ENCODE measurements around the gene NPC1.
"Not testable (repeated sequence)": the region's sequence is repeated elsewhere in the genome, so short reads cannot be mapped to it uniquely, and the experiment has no call there.

Gene NPC1

DNA sequence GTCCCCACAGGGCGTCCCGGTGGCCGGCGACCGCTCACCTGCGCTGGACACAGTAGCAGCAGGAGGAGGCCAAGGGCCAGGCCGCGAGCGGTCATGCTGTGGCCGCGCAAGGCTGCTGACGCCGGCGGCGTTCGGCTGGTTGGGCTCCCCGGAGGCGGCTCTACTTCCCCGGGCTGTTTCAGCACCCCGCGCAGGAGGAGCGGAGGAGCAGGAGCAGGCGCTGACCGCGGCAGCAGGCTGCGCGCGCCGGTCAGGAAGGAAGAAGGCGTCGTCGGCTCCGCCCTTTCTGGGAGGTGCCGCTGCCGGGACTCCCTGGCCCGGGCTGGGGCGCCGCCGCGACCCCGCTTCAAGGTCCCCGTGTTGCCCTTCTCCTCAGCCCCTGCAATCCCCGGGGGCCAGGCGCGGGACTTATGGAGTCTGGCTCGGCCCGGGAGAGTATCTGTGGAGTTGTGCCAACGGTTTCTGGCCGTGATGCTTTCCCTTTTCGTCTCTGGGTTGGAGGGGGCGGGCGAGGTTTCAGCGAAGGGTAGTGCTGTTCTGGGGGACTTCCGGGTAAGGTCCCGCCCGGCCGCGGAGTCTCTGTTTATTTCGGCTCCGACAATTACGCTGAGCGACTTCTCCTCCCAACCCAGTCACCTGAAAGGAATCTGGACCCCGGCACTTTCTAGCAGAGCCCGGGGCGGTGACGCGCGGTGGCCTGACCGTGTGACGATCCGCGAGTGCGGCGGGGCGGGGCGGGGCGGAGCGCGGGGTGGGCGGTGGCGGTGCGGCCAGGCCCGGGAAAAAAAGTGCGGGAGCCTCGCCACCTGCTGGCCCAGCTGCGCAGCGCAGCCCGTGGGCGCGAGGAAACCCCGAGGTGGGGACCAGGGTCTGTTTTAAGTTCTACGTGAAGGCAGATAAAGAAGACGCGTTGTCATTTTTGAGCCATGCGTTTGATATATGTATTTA, at the start of gene NPC1:
NPC1 (minus strand) TSS at position 258 of the 948 bp plus-strand sequence; CDS start at position 95, 163 bp downstream.
- peak; percentile 89 for DNase-seq (ENCODE audit: low spot score)

DNA sequence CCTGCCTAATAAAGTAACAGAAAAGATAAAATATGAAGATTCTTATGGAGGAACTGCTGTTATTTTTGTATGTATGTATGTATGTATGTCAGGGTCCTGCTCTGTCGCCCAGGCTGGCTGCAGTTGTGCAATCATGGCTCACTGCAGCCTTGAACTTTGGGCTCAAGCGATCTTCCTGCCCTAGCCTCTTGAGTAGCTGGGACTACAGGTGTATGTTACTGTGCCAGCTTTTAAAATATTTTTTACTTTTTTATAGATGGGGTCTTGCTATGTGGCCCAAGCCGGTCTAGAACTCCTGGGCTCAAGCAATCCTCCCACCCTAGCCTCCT, 49.7 kb upstream of the NPC1 start:
- no peak for DNase-seq (ENCODE audit: low spot score)

DNA sequence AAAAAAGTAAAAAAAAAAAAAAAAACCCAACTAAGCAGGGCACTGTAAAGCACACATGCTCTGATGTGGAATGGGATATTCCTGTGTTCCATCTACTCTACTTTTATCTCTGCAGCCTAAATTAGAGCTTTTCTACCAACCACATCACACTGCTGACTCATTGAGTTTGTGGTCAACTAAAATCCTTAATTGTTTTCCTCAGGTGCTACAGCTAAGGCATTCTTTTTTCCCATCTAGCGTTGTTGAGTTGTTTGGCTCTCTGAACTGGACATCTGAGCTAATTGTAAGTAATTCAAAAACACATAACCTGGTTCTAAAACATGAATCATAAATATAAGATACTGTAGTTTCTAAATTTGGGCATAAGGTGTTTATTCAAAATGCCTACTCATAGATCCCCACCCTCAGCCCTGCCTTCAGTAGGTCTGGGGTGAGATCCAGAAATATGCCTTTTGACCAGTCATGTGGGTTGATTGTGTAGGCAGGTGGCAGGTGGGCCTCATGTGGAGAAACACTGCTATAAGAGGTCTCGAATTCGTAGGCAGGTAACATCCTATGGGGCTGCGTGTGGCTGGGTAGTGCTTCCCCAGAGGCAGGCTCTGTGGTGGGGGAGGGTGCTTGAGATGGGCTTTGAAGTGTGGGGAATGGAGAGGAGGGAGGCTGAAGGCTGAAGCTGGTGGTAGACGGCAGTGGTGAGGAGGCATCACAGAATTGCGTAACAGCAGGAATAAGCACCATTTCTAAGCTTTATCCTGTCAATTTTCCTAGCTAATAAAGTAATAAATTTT, 49.2 kb upstream of the NPC1 start:
- no peak for DNase-seq (ENCODE audit: low spot score)

DNA sequence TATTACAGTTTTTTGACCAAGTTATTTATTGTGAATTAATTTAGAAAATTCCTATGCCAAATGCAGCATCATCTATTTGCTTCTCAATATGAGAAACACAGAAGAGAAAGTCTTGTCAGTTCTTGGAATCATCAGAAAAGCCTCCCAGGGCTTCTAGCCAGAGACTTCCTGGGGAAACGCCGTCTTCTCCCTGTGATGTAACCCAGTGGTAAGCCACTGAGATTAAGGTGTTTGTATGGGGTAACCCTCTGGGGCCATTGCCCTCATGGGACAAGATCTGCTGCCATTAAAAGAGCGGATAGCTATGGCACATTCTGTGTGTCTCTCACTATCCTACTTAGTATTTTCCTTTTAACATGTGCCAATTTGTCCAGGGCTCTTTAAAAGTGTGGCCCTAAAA, 48.4 kb upstream of the NPC1 start:
- no peak for DNase-seq (ENCODE audit: low spot score)

DNA sequence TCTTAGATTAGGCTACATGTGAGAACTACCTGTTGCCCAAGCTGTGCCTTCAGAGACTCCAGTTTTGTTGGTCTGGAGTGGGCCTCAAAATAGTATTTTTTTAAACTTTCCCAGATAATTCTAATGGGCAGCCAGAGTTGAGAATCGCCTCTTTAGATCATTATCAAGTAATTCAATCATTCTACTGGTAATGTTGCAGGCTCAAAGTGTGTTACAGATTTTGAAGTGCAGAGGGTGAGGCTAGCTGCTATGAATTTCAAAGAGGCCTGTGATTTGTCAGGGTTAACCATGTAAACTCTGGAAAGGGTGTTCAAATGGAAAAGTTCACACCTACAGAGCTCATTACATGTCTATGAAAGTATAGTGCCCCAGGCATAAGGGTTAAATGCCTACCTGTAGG, 46.3 kb upstream of the NPC1 start:
- no peak for DNase-seq (ENCODE audit: low spot score)

DNA sequence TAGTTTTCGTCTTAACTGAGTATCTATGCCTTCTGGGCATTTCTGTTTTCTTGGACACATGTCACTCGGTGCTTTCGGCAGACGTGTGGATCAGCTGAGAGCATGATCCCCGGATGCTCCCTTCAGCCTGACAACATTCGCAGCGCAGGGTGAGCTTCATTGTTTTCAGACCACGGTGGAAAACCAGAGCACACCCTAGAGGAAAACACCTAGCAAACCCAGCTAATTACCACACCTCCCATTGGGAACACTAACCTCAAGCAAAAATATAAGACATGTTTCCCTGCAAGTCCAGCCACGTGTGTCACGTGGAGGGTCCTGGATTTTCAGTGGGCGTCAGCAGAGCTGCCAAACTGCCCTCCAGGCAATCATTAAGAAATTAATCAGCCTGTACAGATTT, 45.4 kb upstream of the NPC1 start:
- DNase-seq (ENCODE audit: low spot score) = no peak

DNA sequence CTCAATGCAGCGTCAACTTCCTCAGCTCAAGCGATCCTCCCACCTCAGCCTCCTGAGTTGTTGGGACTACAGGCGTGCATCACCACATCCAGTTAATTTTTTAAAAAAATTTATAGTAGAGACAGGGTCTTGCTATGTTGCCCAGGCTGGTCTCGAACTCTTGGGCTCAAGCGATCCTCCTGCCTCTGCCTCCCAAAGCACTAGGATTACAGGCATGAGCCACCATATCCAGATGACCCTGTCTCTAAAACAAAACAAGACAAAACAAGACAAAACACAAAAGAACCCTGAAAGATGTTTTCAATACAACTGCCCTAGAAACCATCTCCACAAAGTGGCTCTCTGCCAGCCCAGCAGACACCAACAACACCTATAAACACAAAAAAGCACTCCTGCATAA, 45.0 kb upstream of the NPC1 start:
- no peak for DNase-seq (ENCODE audit: low spot score)

DNA sequence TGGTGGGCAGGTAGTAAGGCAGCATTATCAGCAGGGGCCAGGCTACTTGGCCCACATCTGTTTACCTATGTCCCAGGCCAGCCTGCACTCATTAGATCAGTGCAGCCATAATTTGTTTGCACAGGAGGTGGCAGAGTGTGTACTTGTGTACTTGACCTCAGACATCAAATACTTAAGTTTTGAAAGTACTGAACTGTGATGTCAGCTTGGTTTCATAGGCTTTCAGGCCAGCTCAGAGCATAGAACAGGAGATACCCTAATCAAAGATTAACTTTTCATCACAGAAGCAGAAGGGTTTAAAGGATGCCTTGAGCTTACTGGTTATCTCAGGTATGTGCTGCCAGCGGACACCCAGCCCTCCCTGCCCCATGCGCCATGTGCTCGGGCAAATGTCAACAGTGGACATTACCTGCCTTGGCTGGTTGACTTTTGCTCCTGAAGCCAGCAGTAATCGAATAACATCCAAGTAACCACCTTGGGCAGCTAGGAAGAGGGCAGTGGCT, 43.2 kb upstream of the NPC1 start:
- no peak for DNase-seq (ENCODE audit: low spot score)

DNA sequence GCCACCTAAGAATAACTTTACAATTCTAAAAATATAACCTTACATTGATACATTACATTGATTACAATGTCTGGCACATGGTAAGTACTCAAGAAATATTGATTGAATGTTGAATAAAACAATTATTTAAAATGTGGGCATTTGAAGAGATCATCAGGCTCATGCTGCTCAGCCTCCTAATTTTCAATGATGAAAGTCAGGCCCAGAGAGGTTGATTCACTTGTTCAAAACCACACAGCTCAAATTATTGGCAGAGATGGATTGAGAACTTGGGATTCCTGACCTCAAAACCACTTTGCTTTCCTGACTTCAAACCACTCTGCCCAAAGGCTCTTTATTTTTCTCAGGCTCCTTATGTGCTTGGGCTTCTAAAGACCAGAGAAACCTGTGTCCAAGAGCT, 41.7 kb upstream of the NPC1 start:
- no peak for DNase-seq (ENCODE audit: low spot score)

DNA sequence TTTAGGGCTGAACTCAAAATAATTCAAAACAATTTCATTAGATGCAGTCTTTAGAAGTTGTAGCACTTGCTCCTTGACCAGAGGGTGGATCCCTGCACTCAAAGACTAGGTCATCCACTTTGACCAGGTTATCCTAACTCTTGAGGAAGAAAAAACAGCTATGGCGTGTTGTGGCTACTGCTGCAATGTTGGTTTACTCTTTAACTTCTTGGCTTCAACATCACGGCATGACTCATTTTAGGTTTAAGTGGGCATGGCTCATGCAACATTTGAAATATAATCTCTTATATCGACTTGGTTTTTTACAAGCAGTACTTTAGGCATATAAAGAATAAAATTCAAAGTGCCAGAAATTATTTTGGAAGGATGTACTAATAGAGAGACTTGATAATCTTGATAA, 41.0 kb upstream of the NPC1 start:
- peak; percentile 11 for DNase-seq (ENCODE audit: low spot score)

DNA sequence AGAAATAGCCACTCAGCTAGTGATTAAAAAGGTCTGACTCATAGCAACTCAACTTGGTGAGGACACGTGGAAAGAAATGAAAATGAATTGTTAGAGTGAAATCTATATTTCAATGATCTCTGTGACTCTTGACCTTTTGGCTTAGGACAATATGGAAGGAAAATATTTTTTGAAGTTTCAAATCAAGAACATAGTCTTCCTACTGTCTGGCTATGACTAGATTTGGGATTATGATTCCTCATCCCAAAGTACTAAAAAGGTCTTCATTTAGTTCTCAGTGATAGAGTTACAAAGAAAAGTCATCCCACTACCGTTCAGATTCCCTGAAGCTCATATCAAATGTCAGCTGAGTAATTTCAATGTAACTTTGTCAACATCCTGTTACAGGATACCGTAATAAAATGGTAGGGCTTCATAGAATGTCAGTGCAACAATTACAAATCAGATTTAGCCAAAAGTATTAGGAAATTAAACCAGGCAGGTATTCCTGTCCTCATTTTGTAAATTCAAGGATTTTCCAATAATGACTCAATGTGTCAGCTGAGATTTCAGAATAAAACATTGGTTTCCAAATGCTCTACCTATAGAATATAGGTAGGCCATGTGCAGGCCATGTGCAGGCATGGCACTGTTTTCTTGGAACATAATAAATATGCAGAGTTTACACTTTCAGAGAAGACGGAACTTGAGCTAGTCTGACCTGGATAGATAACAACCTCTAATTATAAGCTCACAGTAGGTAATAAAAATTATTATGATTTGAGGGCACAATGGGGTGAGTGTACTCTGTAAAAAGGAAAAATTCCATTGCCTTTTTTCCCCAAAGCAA, 40.4 kb upstream of the NPC1 start:
- DNase-seq (ENCODE audit: low spot score) = peak; percentile 67

DNA sequence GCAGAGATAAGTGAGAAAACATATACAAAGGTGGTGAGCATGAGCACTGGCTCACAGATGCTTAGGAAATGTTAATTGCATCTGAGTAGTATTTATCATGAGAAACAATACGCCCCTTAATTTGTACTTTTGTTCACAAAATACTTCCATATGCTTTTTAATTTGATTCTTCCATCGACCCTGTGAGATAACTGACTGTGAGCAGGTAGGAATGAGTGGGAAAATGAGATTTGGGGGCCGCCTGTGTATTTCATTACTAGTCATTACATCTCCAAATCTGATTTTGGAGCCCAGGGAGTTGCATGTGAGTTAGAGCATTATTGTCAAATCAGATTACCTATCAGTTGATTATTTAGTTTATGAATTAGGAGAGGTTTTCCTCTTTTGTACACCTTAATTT, 36.7 kb upstream of the NPC1 start:
- DNase-seq (ENCODE audit: low spot score) = no peak

DNA sequence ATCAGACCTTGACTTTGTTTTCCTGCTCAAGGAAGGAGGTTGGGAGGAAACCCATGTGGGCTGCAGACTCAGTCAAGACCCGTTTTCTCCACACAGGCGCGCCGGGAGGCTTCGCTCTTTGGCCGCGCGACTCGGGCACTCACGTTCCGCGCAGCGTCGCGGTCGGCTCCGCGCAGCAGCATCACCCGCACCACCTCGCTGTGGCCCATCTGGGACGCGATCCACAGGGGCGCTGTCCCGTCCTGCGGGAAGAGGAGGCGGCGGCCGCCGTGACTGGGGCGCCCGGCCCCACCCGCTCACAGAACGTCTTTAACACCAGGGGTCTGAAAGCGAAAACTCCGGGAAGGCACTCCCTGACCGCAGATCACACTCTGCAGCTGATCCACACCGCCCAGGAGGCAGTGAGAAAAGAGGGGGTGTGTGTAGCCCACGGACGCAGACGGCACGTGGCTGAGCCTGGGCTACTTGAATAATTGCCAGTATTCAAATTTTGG, 33.1 kb upstream of the NPC1 start:
- peak; percentile 5 for DNase-seq (ENCODE audit: low spot score)

DNA sequence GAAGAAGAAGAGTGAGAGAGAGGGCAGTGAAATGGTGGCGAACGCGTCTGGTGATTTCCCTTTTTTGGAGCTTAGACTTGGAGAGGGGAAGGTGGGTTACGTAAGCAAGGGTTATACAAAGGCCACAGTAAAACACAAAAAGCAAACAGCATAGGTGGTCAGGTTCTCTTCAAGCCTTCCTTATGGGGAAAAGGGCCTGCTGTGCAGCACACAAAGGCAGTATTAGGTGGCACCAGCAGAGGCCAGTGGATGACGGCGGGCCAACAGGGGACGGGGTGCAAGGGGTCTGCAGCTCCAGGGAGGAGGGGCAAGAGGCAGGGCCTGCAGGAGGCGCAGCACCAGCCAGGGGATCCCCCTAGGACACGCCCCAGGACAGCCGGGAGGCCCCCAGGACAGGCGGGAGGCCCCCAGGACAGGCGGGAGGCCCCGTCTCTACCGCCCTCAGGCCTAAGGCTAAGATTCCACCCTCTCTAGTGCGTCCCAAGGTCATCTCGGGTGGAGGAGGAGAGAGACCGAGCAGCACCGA, 32.6 kb upstream of the NPC1 start:
- no peak for DNase-seq (ENCODE audit: low spot score)

DNA sequence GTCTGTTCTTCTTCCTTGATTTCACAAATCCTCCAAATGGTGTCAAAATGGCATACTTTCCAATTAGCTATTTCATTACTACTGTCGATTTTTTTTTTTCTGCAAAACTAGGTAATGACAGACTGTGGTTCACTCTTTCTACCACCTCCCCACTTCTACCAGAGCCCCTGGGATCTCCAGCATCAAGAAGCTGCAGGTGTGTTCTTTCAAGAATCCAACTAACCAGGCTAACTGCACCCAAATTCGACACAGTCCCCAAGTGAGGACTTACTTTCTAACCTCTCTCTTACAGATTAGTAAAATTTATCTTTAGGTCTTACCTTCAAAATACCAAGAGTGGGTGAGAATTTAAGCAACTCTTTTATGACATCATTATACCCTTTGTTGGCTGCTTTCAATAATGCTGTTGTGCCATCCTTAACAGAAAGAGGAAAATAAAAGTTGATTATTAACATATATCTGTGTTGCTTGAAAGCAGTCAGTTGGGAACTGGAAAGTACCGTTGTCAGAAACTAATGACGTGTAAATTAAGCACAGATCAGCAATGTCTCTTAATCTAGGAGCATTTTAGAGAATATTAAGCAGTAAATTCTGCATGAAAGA, 31.2 kb upstream of the NPC1 start:
- no peak for DNase-seq (ENCODE audit: low spot score)

DNA sequence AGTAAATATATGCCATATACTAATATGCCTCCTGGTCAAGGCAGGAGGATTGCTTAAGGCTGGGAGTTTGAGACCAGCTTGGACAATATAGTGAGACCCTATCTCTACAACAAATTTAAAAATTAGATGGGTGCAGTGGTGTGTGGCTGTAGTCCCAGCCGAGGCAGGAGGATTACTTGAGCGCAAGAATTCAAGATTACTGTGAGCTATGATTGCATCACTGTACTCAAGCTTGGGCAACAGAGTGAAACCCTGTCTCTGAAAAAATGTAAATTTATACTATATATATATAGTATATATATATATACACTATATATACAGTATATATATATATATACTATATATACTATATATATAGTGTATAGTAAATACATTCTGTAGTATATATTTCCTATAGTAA, 30.0 kb upstream of the NPC1 start:
- DNase-seq (ENCODE audit: low spot score) = no peak

DNA sequence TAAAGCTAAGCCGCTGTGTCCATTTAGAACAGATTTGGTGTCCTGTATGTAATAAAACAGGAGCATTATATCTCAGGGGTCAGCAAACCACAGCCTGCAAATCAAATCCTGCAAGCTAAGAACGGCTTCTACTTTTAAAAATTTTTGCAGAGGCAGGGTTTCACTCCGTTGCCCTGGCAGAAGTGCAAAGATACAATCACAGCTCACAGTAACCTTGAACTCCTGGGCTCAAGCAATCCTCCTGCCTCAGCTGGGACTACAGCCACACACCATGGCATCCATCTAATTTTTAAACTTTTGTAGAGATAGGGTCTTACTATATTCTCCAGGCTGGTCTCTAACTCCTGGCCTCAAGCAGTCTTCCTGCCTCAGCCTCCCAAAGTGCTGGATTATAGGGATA, 28.6 kb upstream of the NPC1 start:
- no peak for DNase-seq (ENCODE audit: low spot score)

DNA sequence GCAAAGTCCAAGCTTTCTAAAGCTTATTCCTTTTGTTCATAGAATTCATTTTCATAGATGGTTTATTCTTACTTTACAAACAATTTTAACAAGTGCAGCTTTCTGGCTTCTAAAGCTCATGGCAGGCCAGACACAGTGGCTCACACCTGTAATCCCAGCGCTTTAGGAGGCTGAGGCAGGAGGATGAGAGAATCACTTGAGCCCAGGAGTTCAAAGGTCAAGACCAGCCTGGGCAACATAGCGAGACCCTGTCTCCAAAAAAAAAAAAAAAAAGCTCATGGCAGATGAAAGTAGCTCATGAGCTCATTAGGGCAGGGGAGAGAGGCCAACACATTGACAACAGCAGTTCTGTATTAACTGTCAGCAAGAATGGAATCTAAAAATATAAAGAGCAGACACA, 28.1 kb upstream of the NPC1 start:
- DNase-seq (ENCODE audit: low spot score) = no peak

DNA sequence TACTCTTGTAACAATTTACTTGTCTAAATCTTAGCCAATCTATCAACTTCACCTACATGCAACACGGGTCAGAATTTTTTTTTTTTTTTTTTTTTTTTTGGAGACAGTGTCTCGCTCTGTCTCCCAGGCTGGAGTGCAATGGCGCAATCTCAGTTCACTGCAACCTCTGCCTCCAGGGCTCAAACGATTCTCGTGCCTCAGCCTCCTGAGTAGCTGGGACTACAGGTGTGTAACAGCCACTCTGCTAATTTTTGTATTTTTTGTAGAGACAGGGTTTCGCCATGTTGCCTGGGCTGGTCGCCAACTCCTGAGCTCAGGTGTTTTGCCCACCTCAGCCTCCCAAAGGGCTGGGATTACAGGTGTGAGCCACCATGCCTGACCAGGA, 26.8 kb upstream of the NPC1 start:
- not testable (repeated sequence) for DNase-seq (ENCODE audit: low spot score)

DNA sequence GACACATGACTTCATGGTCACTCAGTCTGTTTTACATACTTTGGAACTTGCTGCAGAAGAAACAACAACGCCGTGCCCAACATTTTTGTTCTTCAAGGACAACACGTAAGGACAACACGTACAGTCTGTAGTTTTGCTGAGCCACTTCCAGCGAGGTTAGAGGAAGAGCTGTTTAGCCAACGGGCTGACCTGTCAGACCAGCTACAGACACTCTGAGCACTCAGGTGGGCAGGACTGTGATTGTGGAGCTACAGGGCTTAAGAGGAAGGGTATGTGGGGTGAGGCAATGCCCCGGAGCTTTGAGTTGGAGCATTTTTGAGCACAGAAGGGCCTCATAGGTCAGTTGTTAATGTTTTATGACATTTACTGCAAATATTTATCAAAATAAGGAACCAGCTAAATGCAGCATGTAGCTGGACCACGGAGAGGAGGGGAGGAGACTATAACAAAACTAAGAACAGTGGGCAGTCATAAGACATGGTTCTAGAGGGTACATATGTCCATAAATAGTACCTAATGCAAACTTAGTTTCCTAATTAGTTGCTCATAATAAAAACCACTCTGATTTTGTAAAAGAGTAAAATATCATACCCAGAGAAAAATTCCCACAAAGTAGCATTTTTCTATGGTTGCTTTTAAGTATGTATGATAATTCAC, 26.3 kb upstream of the NPC1 start:
- DNase-seq (ENCODE audit: low spot score) = no peak
